ENCODE measurements around the gene MYH7B. TPM values are rescaled to one million over a fixed set of nuclear protein-coding genes. Genes with fewer than 3 reads are reported as not detected.

Gene MYH7B
- total and polyA plus RNA-seq, 12 donors = 0.07 to 9.6 (median 0.45) TPM; not detected in 1

- Histone ChIP-seq H3K9me3 (replicated peaks in 1 of 3) (no peaks in the 10 kb centered on the region), H3K27ac (peak overlapping the region in 1 of 5 donors; percentile 12), H3K4me1 (replicated peaks in 1 of 2) (no peaks in the 10 kb centered on the region), H3K27me3 (no peaks in the 10 kb centered on the region), H3K36me3 (replicated peaks in 1 of 2) (peaks cover 0 to 96% of the 10 kb centered on the region in 2 donors), H3K4me3 (no peak overlapping the region)
- 71 to 80% (median 73%) methylated on average over 5 to 10 of the region's 10 CpGs for WGBS, 4 donors
- no peak for DNase-seq
- intact Hi-C loops (cut with DNase I) = no loop called here
- TF ChIP-seq CTCF (IDR thresholded peaks at IDR 0.05) = no peak
- no peak for TF ChIP-seq POLR2A (IDR thresholded peaks at IDR 0.05)
These were observed 47.0 kb downstream of the MYH7B start for GRCh38 chr20:35002426-35003210.

GRCh38 chr20:35003211-35004031 lies 47.8 kb downstream of the MYH7B start:
- Histone ChIP-seq H3K36me3 (replicated peaks in 1 of 2) (peaks cover 0 to 97% of the 10 kb centered on the region in 2 donors), H3K27ac (no peak overlapping the region), H3K4me3 (no peak overlapping the region), H3K27me3 (no peaks in the 10 kb centered on the region), H3K9me3 (replicated peaks in 1 of 3) (no peaks in the 10 kb centered on the region), H3K4me1 (replicated peaks in 1 of 2) (peaks cover 3 to 4% of the 10 kb centered on the region in 2 donors)
- TF ChIP-seq POLR2A (IDR thresholded peaks at IDR 0.05) (no peak), CTCF (IDR thresholded peaks at IDR 0.05) (no peak)
- intact Hi-C loops (cut with DNase I) = no loop called here
- no peak for DNase-seq
- 87 to 90% (median 88%) methylated on average over 7 to 25 of the region's 25 CpGs for WGBS, 4 donors

- DNase-seq = peak in 3 of 7 donors; percentile 6 to 18 (median 17)
- TF ChIP-seq POLR2A (IDR thresholded peaks at IDR 0.05) (no peak), CTCF (IDR thresholded peaks at IDR 0.05) (no peak)
- Histone ChIP-seq H3K36me3 (replicated peaks in 1 of 2) (peaks cover 0 to 97% of the 10 kb centered on the region in 2 donors), H3K9me3 (replicated peaks in 1 of 3) (no peaks in the 10 kb centered on the region), H3K4me1 (replicated peaks in 1 of 2) (peaks cover 10 to 11% of the 10 kb centered on the region in 2 donors), H3K4me3 (no peak overlapping the region), H3K27me3 (no peaks in the 10 kb centered on the region), H3K27ac (no peak overlapping the region)
- 80 to 91% (median 87%) methylated on average over 15 to 18 of the region's 18 CpGs for WGBS, 4 donors
- intact Hi-C loops (cut with DNase I) = no loop called here
These were observed 48.5 kb downstream of the MYH7B start for GRCh38 chr20:35004051-35004725.
